Measurements from ENCODE around the gene MYOT.
"Not testable (repeated sequence)": the region's sequence is repeated elsewhere in the genome, so short reads cannot be mapped to it uniquely, and the experiment has no call there.

The MYOT gene

DNA sequence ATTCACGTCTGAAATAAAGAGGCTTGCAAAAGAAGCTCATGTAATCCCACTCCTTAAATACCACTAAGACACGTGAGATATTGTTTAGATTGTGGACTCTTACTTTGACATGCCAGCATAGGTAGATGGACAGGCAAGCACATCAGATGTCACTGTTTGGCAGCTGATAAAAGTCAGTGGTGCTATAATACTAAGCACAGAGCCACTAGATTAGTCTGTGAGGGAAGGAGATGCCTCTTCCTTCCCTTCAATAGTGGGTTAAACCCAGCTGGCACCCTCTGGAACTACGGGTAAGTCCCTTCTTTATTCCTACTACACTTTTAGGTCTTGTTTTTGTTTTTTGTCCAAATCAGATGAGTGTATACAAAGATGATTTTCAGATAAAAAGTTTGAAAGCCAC, at the start of gene MYOT:
MYOT (plus strand) TSS at position 197 of the 400 bp plus-strand sequence. CDS start 2,792 bp downstream, outside the sequence.
- no peak for DNase-seq

GRCh38 chr5:137819766-137820165, 47.9 kb upstream of the MYOT start:
- no peak for DNase-seq

- no peak for DNase-seq
Measured at GRCh38 chr5:137822158-137822764, 45.4 kb upstream of the MYOT start.

DNA sequence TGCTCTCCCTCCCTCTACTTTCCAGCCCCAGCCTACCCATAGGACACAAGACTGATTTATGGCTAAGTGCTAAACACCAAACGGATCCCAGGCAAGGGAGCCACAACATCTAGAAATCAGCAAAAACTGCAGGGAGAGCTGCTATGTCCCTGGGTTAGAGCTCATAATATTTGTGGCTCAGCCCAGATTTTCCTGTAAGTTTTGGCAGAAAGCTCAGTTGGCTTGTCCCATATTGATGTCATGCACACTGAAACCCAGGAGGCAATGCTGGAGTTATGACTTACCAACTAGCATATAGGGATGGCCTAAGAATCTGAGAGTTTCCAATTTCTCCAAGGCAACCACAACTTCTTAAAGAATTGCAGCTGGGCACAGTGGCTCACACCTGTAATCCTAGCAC, 44.7 kb upstream of the MYOT start:
- DNase-seq = no peak

DNA sequence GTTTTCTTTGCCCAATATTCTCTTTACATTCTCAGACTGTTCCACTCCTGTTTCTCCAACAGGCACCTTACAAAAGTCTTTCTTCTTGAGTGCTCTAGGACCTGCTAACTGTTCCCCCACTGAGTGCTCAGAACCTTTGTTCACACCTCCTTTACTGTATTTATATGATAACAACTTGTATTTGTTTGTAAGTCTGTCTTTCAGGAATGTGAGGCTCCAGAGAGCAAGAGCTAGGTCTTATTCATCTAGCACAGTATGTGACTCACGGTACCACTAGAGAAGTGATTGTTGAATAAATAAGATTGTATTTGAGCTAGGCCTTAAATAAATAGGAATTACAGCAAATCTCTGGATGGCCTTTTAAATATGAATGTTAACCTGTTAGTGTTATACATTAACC, 42.5 kb upstream of the MYOT start:
- no peak for DNase-seq

DNA sequence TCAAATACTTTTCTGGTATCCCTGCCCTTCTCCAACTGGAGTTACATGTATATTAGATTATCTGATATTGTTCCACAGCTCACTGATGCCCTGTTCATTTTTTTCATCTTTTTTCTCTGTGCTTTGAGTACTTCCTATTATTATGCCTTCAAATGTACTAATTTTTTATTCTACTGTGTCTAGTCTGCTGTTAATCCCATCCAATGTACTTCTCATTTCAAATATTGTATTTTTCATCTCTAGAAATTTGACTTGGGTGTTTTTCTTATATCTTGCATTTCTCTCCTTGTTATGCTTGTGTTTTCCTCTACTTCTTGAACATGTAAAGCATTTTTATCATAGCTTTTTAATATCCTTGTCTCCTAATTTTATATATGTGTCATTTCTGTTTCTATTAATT, 41.6 kb upstream of the MYOT start:
- no peak for DNase-seq

GRCh38 chr5:137828180-137828579, 39.5 kb upstream of the MYOT start:
- no peak for DNase-seq

DNA sequence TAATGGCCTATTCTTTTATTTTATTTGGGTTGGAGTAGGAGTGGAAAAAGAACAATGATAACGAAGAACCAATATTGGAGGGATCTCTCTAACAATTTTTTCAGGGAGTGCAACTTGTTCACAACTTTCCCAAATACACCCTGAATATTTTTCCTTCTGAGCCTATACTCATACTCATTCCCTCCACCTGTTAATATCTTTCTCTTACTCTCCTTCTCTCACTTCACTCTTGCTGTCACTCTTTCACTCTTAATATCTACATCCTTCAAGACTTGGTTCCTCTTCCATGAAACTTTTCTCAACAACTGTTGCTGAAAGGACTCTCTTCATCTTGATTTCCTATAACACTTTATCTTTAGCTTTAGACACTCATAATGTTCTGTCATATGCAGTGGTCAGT, 39.0 kb upstream of the MYOT start:
- no peak for DNase-seq

GRCh38 chr5:137831105-137831504, 36.6 kb upstream of the MYOT start:
- no peak for DNase-seq

DNA sequence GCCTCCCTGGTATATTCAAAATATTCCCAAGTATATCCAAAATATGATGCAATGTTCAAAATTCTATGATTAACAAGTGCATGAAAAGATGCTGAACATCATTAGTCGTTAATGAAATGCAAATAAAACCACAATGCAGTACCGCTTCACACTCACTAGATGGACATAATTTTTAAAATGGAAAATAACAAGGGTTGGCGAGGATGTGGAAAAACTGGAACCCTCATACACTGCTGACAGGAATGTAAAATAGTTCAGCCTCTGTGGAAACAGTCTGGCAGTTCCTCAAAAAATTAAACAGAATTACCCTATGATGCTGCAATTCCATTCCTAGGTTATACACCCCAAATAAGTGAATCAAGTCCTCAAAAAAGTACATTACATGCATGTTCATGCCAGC, 36.1 kb upstream of the MYOT start:
- DNase-seq = no peak

GRCh38 chr5:137832416-137832815, 35.2 kb upstream of the MYOT start:
- no peak for DNase-seq

DNA sequence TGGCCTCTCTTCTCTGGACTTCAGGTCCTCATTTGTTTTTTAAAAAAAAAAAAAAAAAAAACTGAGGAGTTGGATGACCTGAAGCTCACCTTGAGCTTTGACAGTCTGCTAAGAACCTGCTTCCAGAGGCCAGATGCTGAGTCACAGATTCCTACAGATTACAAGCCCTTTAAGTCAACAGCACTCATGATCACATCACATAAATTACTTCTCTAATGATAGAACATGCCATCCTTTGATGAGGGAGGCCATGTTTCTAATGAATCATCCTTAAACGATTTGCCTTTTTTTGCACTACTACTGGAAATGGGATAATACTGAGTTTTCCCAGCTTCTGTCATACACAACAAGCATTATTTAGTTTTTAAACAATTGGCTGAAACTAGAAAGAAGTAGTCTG, 34.2 kb upstream of the MYOT start:
- DNase-seq = no peak

GRCh38 chr5:137834498-137835049, 33.1 kb upstream of the MYOT start:
- no peak for DNase-seq

DNA sequence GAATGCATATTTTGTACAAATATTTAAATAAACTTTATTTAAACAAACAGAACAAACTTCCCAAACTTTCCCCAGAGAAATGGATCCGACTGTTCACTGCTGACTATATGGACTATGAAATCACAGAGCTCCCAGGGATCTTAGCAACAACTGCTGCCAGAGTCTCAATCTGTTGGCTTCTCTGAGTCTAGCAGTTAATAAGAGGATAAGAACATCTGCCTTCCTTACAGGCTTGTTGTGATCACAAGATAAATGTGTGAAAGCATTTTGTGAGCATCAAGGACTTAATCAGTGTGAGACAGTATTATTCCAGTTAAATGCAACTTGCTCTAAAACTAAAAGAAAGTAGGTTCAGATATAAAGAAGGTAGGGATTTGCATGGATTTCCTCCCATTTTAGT, 31.4 kb upstream of the MYOT start:
- no peak for DNase-seq

DNA sequence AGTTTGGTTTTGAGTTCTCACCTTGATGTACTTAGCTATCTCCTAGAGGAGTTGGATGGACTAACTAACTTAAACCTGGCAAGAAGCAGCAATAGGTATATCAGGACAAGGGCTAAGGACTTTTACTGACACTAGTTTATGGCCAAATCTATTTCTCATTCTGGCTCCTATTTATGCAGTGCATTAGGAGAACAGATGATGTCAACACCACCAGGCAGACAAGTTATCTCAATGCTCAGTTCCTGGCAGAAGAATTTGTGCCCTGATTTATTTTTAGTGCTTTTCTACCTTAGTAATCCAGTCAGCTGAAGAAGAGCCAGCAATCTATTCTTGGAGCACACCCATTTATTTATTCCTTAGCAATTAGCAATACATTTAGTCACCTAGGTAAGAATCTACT, 30.7 kb upstream of the MYOT start:
- no peak for DNase-seq

GRCh38 chr5:137837491-137838394, 29.9 kb upstream of the MYOT start:
- DNase-seq = no peak

- no peak for DNase-seq
Measured at GRCh38 chr5:137838976-137839375, 28.7 kb upstream of the MYOT start.

DNA sequence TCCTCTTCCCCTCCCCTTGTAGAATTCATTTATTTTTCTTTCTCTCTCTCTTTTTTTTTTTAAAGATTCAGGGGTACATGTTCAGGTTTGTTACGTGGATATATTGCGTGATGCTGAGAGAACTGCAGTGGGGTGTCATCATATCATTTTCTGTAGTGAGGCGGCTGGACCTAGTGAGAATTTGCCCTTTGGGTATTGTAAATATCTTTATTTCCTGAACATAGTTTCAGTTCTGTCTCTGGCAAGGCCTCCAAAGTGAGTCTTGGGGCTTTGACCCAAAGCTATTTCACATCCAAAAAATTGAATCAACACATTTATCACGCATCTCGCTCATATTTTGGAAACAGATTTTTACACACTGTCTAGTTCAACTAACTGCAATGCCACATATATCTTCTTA, 25.4 kb upstream of the MYOT start:
- DNase-seq = no peak

DNA sequence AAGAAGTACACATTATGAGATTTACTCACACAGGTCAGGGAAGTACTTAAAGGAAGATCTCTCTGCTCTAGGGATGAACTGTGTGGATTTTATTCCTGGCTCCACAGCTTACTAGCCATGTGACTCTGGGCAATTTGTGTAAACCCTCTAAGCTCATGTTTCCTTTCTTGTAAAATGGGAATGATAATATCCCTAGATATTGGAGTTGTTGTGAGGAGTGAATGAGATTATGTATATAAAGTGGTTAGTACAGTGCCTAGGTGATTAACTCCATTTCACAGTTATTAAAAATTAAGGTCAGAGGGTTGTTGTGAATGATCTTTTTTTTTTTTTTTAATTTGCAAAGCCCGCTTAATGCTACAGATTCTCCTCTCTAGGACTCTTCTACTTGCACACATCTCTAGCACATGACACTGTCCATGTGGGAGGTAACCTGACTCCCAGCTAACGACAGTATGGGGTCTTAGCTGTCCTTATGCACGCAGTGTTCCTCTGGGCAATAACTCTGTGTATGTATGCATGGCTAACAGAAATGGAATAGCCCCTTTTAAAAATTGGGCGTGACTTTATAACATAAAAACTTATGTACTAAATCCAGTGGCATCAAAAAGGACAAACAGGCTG, 23.9 kb upstream of the MYOT start:
- no peak for DNase-seq

DNA sequence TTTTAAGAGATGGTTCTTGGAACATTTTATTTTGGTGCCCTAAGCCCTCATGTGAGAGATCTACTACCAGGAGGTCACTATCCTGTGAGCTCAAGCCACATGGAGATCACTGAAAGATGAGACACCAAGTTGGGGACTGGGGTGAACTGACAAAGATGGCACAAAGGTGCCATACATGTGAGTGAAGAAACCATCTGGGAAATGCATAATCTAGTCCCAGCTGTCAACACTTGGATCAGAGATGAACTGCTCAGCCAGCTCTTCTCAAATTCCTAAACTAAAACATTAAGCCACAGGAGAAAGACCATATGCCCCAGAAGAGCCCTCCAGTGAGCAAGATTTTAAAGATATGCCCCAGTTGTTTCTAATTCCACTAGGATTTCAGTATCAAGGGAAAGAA, 22.2 kb upstream of the MYOT start:
- no peak for DNase-seq

- no peak for DNase-seq
Measured at GRCh38 chr5:137847687-137848086, 20.0 kb upstream of the MYOT start.

DNA sequence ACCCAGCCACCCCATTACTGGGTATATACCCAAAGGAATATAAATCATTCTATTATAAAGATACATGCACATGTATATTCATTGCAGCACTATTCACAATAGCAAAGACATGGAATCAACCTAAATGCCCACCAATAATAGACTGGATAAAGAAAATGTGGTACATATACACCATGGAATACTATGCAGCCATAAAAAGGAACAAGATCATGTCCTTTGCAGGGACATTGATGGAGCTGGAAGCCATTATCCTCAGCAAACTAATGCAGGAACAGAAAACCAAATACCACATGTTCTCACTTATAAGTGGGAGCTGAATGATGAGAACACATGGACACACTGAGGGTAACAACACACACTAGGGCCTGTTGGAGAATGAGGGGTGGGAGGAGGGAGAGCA, 14.5 kb upstream of the MYOT start:
- DNase-seq = not testable (repeated sequence)

GRCh38 chr5:137856201-137856600, 11.5 kb upstream of the MYOT start:
- no peak for DNase-seq
